ENCODE measurements around the gene HIGD1B. TPM values are rescaled to one million over a fixed set of nuclear protein-coding genes. Genes with fewer than 3 reads are reported as not detected.

HIGD1B gene
- total and polyA plus RNA-seq, 2 of the 13 experiments (the other 11 are each of a cell fraction or from before 2014, with no cell fraction given), result not detected

DNA sequence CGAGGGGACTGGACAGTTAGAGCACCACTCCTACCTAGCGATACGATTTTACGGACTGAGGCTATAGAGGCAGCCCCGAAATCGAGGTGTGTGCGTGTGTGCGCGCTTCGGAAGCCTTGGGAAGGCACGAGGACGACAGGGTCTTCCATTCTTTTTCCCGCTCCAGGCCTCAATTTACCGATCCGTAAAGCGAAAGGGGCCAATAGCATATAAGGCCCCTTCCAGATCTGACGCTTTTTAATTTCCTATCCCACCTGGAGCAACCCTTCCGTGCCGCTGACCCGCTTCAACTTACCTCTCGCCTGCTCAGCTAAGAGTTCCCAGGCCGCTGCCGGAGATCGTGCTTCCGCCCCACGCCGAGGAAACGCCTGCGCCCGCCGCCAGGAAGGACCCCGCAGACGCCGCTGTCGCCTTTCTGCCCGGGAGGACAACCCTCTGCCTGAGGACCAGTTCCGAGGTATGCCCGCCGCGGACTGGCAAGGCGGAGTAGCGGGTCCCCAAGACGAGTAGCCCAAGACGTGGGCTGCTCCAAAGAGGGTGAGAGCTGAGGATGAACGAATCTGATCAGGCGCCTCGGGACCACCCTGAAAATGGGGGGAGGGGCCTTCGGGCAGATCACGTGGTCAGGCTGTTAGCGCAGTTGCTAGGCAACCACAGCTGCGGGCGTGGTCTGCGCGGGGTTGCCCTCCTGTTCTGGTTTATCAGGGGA is 51.5 kb downstream of the HIGD1B start, which contains the start of gene EFTUD2 (continued):
- TF ChIP-seq, protein P1, sequence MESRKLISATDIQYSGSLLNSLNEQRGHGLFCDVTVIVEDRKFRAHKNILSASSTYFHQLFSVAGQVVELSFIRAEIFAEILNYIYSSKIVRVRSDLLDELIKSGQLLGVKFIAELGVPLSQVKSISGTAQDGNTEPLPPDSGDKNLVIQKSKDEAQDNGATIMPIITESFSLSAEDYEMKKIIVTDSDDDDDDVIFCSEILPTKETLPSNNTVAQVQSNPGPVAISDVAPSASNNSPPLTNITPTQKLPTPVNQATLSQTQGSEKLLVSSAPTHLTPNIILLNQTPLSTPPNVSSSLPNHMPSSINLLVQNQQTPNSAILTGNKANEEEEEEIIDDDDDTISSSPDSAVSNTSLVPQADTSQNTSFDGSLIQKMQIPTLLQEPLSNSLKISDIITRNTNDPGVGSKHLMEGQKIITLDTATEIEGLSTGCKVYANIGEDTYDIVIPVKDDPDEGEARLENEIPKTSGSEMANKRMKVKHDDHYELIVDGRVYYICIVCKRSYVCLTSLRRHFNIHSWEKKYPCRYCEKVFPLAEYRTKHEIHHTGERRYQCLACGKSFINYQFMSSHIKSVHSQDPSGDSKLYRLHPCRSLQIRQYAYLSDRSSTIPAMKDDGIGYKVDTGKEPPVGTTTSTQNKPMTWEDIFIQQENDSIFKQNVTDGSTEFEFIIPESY (CRISPR knock-in tag; IDR thresholded peaks at IDR 0.05), result peak; percentile 61
- TF ChIP-seq, protein P2, sequence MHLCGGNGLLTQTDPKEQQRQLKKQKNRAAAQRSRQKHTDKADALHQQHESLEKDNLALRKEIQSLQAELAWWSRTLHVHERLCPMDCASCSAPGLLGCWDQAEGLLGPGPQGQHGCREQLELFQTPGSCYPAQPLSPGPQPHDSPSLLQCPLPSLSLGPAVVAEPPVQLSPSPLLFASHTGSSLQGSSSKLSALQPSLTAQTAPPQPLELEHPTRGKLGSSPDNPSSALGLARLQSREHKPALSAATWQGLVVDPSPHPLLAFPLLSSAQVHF (CRISPR knock-in tag; IDR thresholded peaks at IDR 0.05), result peak; percentile 61
- TF ChIP-seq, protein P3, sequence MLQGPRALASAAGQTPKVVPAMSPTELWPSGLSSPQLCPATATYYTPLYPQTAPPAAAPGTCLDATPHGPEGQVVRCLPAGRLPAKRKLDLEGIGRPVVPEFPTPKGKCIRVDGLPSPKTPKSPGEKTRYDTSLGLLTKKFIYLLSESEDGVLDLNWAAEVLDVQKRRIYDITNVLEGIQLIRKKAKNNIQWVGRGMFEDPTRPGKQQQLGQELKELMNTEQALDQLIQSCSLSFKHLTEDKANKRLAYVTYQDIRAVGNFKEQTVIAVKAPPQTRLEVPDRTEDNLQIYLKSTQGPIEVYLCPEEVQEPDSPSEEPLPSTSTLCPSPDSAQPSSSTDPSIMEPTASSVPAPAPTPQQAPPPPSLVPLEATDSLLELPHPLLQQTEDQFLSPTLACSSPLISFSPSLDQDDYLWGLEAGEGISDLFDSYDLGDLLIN (CRISPR knock-in tag; IDR thresholded peaks at IDR 0.05; ENCODE audit: borderline replicate concordance), result 0 out of 2 replicates have a peak, but pooled peaks have one; percentile 29
- TF ChIP-seq ZMYM3 (CRISPR knock-in tag; IDR thresholded peaks at IDR 0.05) (no peak), HNRNPH1 (optimal IDR thresholded peaks at IDR 0.05; ENCODE audit: low read depth, low read length) (no peak), ATAD3A (CRISPR knock-in tag; IDR thresholded peaks at IDR 0.05) (no peak), GTF2F1 (IDR thresholded peaks at IDR 0.05; ENCODE audit: low read length) (peak; percentile 34; the same call in 1 of the 2 replicates), U2AF2 (IDR thresholded peaks at IDR 0.05; ENCODE audit: low read depth, low read length) (0 out of 2 replicates have a peak, but pooled peaks have one; percentile 5), ELF3 (CRISPR knock-in tag; IDR thresholded peaks at IDR 0.05) (peak; percentile 90), MYPOP (CRISPR knock-in tag; IDR thresholded peaks at IDR 0.05) (peak; percentile 100), BORCS8-MEF2B (CRISPR knock-in tag; IDR thresholded peaks at IDR 0.05) (peak; percentile 96), PCBP1 (IDR thresholded peaks at IDR 0.05; ENCODE audit: borderline replicate concordance, low read depth, low read length) (peak; percentile 93; the same call in 1 of the 2 replicates), ZNF343 (CRISPR knock-in tag; IDR thresholded peaks at IDR 0.05) (peak; percentile 85; the same call in 1 of the 2 replicates), ZMAT3 (CRISPR knock-in tag; conservative IDR thresholded peaks at IDR 0.05) (peak; percentile 84), TCF7 (IDR thresholded peaks at IDR 0.05; ENCODE audit: low read depth) (no peak), ZFP37 (CRISPR knock-in tag; IDR thresholded peaks at IDR 0.05; ENCODE audit: borderline replicate concordance) (no peak), ZIK1 (CRISPR knock-in tag; IDR thresholded peaks at IDR 0.05; ENCODE audit: borderline replicate concordance, low read depth) (peak; percentile 89; the same call in 1 of the 2 replicates), ZMYM2 (CRISPR knock-in tag; IDR thresholded peaks at IDR 0.05) (no peak), ZNF512 (CRISPR knock-in tag; IDR thresholded peaks at IDR 0.05) (0 out of 2 replicates have a peak, but pooled peaks have one; percentile 44), GFI1 (CRISPR knock-in tag; IDR thresholded peaks at IDR 0.05; ENCODE audit: borderline replicate concordance) (peak; percentile 72; the same call in 1 of the 2 replicates), HMG20B (CRISPR knock-in tag; conservative IDR thresholded peaks at IDR 0.05) (peak; percentile 68; the same call in 1 of the 2 replicates), ZNF598 (CRISPR knock-in tag; IDR thresholded peaks at IDR 0.05; ENCODE audit: borderline replicate concordance) (peak; percentile 98), ZNF354B (CRISPR knock-in tag; IDR thresholded peaks at IDR 0.05) (peak; percentile 90; the same call in 1 of the 2 replicates), FOXJ3 (CRISPR knock-in tag; IDR thresholded peaks at IDR 0.05; ENCODE audit: borderline replicate concordance) (peak; percentile 79)

All from HepG2 (cell line).